B cell (primary cell): ENCODE measurements around the gene ARL3. TPM values are rescaled to one million over a fixed set of nuclear protein-coding genes. Genes with fewer than 3 reads are reported as not detected.

ENCODE experiments used
- ATAC-seq: fragments of 200-7000 bp; cut with Tn5 transposase; one replicate; pipeline ENCODE4 v1.10.0; 2021; ENCODE audit warnings: low read depth, mild to moderate bottlenecking, moderate number of reproducible peaks, moderate library complexity
- CTCF ChIA-PET: fragments of 350-600 bp; sonication (Branson Sonifier 250); formaldehyde crosslinking; loops from one replicate; lab custom pipeline; 2021; ENCODE audit warnings: antibody characterized with exemption, inconsistent platforms; lab: Charles Lee
- POLR2A ChIA-PET: fragments of 350-600 bp; sonication (Branson Sonifier 250); formaldehyde crosslinking; loops from one replicate; lab custom pipeline; 2021; ENCODE audit warnings: antibody characterized with exemption; lab: Charles Lee
- DNase-seq: peaks from one replicate; pipeline ENCODE4 v3.0.0; 2013
- H2AFZ ChIP-seq: 2 replicates; pipeline ENCODE4 v1.6.1; 2012; ENCODE audit warnings: mild to moderate bottlenecking, low read depth, low read length; ENCODE audit not compliant: insufficient read depth, poor library complexity, severe bottlenecking
- H3K27ac ChIP-seq, 2 donors: 1 replicate in 1 of 2; 2 replicates in 1 of 2; pipeline ENCODE4 v1.5.1; 2012 to 2013; ENCODE audit warnings: low read length in 2 of 2, mild to moderate bottlenecking in 2 of 2, moderate library complexity in 1 of 2
- H3K27me3 ChIP-seq, 4 experiments: fragments of 200-600 bp in 1 of 4; sonication (generic) in 1 of 4; replicated peaks in 1 of 4; 1 replicate in 2 of 4; 2 replicates in 2 of 4; pipeline versions ENCODE4 v1.6.1 to v1.7.0; 2013 to 2016; ENCODE audit warnings: low read length in 3 of 4, mild to moderate bottlenecking in 2 of 4, mixed read lengths in 1 of 4, moderate library complexity in 1 of 4; ENCODE audit not compliant: insufficient read depth in 4 of 4, control insufficient read depth in 3 of 4; ENCODE audit errors: control extremely low read depth in 1 of 4
- H3K36me3 ChIP-seq, 2 experiments: replicated peaks in 1 of 2; 1 replicate in 1 of 2; 2 replicates in 1 of 2; pipeline versions ENCODE4 v1.6.1 to v1.7.1; 2013; ENCODE audit warnings: low read length in 1 of 2; ENCODE audit not compliant: insufficient read depth in 2 of 2, control insufficient read depth in 1 of 2; ENCODE audit errors: control extremely low read depth in 1 of 2, extremely low read depth in 1 of 2
- H3K4me1 ChIP-seq, 2 donors: fragments of 200-600 bp in 1 of 2; sonication (generic) in 1 of 2; 1 replicate in 1 of 2; 2 replicates in 1 of 2; pipeline versions ENCODE4 v1.5.1 to v1.6.1; 2013 to 2017; ENCODE audit warnings: low read length in 2 of 2; ENCODE audit not compliant: control insufficient read depth in 2 of 2, insufficient read depth in 2 of 2
- H3K4me2 ChIP-seq: replicated peaks from 2 replicates; pipeline ENCODE3; 2012; ENCODE audit warnings: mild to moderate bottlenecking, low read depth, low read length; ENCODE audit not compliant: poor library complexity, severe bottlenecking
- H3K4me3 ChIP-seq, 5 experiments: fragments of 200-600 bp in 1 of 5; sonication (generic) in 1 of 5; 1 replicate in 3 of 5; 2 replicates in 2 of 5; pipeline versions ENCODE4 v1.5.1 to v1.7.0; 2011 to 2016; ENCODE audit warnings: low read length in 4 of 5, mild to moderate bottlenecking in 4 of 5, low read depth in 2 of 5, control low read depth in 1 of 5, moderate library complexity in 1 of 5; ENCODE audit not compliant: insufficient read depth in 1 of 5; ENCODE audit errors: control extremely low read depth in 1 of 5, extremely low read depth in 1 of 5
- H3K79me2 ChIP-seq: fragments of 200-600 bp; sonication (generic); one replicate; pipeline ENCODE4 v1.6.0; 2016; ENCODE audit warnings: low read length; ENCODE audit not compliant: control insufficient read depth, insufficient read depth
- H3K9ac ChIP-seq: fragments of 200-600 bp; sonication (generic); 2 replicates; pipeline ENCODE4 v1.6.1; 2017; ENCODE audit warnings: mild to moderate bottlenecking, low read length, moderate library complexity
- H3K9me3 ChIP-seq, 3 donors: one replicate each; pipeline versions ENCODE4 v1.6.1 to v1.7.1; 2013; ENCODE audit warnings: low read length in 2 of 3; ENCODE audit not compliant: control insufficient read depth in 2 of 3, insufficient read depth in 1 of 3; ENCODE audit errors: control extremely low read depth in 1 of 3
- H4K20me1 ChIP-seq: 2 replicates; pipeline ENCODE4 v1.6.0; 2012; ENCODE audit warnings: mild to moderate bottlenecking, low read length; ENCODE audit not compliant: insufficient read depth, control insufficient read depth, poor library complexity, severe bottlenecking
- H3K27ac Mint-ChIP-seq: one replicate; pipeline ENCODE4 v1.8.0; 2021; ENCODE audit warnings: mixed read lengths
- H3K27me3 Mint-ChIP-seq: one replicate; pipeline ENCODE4 v1.8.0; 2021; ENCODE audit warnings: mixed read lengths
- H3K4me1 Mint-ChIP-seq: one replicate; pipeline ENCODE4 v1.8.0; 2021; ENCODE audit warnings: mixed read lengths
- H3K4me3 Mint-ChIP-seq: one replicate; pipeline ENCODE4 v1.8.0; 2021; ENCODE audit warnings: mixed read lengths
- H3K9me3 Mint-ChIP-seq: one replicate; pipeline ENCODE4 v1.8.0; 2022; ENCODE audit warnings: mixed read lengths; ENCODE audit not compliant: insufficient read depth
- CTCF ChIP-seq: fragments of 200-600 bp; IDR thresholded peaks from one replicate; pipeline ENCODE4 v1.8.0; 2022; ENCODE audit warnings: antibody characterized with exemption, mild to moderate bottlenecking
- EZH2 ChIP-seq: IDR thresholded peaks from 2 replicates; pipeline ENCODE4 v1.6.1; 2012; ENCODE audit warnings: borderline replicate concordance, low read depth, mild to moderate bottlenecking, moderate library complexity, low read length; ENCODE audit not compliant: insufficient read depth, poor library complexity, severe bottlenecking
- WGBS: methylation state at CpG from one replicate; pipeline ENCODE4 v1.1.5; 2013; ENCODE audit warnings: missing lambda C conversion rate; ENCODE audit not compliant: insufficient coverage; 5-methylcytosine and 5-hydroxymethylcytosine counted together
- intact Hi-C: fragments of 100-400 bp; cut with micrococcal nuclease; formaldehyde crosslinking; loops from one replicate; pipeline ENCODE4 v1.10.0; 2022
- polyA plus RNA-seq: library from polyadenylated mRNA; depleted of rRNA; stranded (reverse); fragments of >200 nt; gene quantifications from 2 replicates; pipeline ENCODE4 v1.2.3, GENCODE V29; 2012
- total RNA-seq, 2 donors: library from RNA; stranded (reverse); fragments of 120-200 nt in 1 of 2; gene quantifications; 1 replicate in 1 of 2; 2 replicates in 1 of 2; pipeline versions ENCODE4 v1.2.3 to v1.2.4, GENCODE V29; 2013 to 2022

The ARL3 gene
- total and polyA plus RNA-seq, 2 donors (not counting 1 experiment from before 2014, with no cell fraction given): 0.91 to 5.5 TPM

DNA sequence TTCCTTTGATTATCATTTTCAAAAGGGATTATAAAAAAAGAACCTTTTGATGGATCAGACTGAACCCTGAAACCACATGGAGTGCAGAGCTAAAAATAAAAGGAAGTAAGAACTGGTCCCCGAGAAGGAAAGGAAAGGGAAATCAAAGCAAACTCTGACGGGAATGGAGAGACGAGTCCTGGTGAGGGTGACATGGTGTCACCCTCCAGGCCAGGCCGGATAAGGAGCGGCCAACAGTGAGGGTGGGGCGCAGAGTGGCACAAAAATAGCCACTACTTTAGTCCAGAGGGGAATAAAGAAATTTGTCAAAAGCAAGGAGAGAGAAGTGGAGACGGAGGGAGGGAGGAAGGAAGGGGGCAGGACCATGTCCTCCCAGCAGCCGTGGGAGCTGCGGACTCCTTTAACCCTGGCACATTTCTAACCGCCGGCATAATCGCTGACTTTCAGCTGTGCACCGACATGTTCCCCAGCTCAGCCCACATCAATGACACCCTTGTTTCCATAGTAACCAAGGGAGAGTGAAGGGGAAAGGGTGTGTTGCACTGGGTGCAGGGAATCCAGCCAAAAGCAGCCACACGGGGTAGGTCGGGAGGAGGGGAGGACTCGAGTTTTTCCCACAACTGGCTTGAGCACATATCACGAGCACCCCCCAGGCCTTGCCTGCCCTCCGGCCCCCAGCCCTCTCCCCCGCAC lies 40.2 kb downstream of the ARL3 start:
- TF ChIP-seq EZH2 (no peak), CTCF (no peak)
- Histone ChIP-seq H3K4me2 (peak overlapping the region; percentile 60), H4K20me1 (no peaks in the 10 kb centered on the region), H3K4me3 (peak overlapping the region in 4 of 5 experiments; percentile 4 to 34 (median 12)), H3K27ac (no peak overlapping the region), H3K36me3 (no peaks in the 10 kb centered on the region), H3K4me1 (peaks cover 31 to 34% of the 10 kb centered on the region in 2 donors), H2AFZ (peak overlapping the region; percentile 65), H3K79me2 (no peaks in the 10 kb centered on the region), H3K27me3 (no peaks in the 10 kb centered on the region), H3K9ac (peak overlapping the region; percentile 35), H3K9me3 (no peaks in the 10 kb centered on the region)
- ATAC-seq (peak; percentile 60), DNase-seq (peak; percentile 49)
- Mint-ChIP-seq H3K4me1 (peaks cover 41% of the 10 kb centered on the region), H3K27me3 (no peaks in the 10 kb centered on the region), H3K9me3 (no peaks in the 10 kb centered on the region), H3K4me3 (peak overlapping the region; percentile 81), H3K27ac (peak overlapping the region; percentile 51)
- WGBS: 18% methylated on average over 7 of the region's 19 CpGs
- POLR2A ChIA-PET: interaction anchor here (1.1 to 6.0 kb wide), 3 partner anchors 13 to 31 kb away, joined by 3 to 49 read pairs (median 10); partner anchors contain the start of gene TRIM8
- CTCF ChIA-PET: interaction anchor here (1.0 to 7.3 kb wide), 4 partner anchors 16 to 39 kb away, joined by 4 to 50 read pairs (median 8); partner anchors contain the start of gene TRIM8
- intact Hi-C loops: no loop called here

DNA sequence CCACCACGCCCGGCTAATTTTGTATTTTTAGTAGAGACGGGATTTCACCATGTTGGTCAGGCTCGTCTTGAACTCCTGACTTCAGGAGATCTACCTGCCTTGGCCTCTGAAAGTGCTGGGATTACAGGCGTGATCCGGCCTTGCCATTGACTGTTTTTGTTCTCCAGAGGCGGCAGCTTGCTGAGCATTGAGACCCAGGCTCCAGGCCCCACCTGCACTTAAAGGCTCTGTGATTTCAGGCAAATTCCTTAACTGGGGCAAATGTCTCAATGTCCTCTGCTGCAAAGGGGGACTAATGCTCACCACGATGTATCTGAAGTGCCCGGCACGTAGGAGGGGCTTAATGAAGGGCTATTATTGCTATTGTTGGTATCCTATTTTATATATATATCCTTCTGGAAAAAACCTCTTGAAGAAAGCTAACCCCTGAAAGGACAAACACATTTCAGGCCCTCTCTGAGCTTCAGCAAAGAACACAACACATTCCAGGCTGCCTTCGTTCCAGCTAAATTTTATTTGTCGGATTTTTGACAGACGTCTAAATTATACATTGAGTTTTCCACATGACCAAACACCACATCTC lies 40.9 kb downstream of the ARL3 start:
- peaks cover 38% of the 10 kb centered on the region for H3K4me1 Mint-ChIP-seq
- peak overlapping the region; percentile 81 for H3K4me3 Mint-ChIP-seq
- H3K27me3 Mint-ChIP-seq: no peaks in the 10 kb centered on the region
- 97% methylated on average over 7 of the region's 13 CpGs for WGBS
- CTCF ChIA-PET: interaction anchor here (1.0 to 7.3 kb wide), 3 partner anchors 15 to 40 kb away, joined by 4 to 50 read pairs (median 5); partner anchors contain the start of gene TRIM8
- no peak for DNase-seq
- no peaks in the 10 kb centered on the region for H3K9me3 Mint-ChIP-seq
- Histone ChIP-seq H4K20me1 (no peaks in the 10 kb centered on the region), H3K4me2 (peak overlapping the region; percentile 60), H3K79me2 (no peaks in the 10 kb centered on the region), H2AFZ (no peak overlapping the region), H3K27ac (no peak overlapping the region), H3K9ac (peak overlapping the region; percentile 35), H3K4me3 (peak overlapping the region in 1 of 5 experiments; percentile 4), H3K27me3 (no peaks in the 10 kb centered on the region), H3K9me3 (no peaks in the 10 kb centered on the region), H3K4me1 (peaks cover 31 to 34% of the 10 kb centered on the region in 2 donors), H3K36me3 (no peaks in the 10 kb centered on the region)
- intact Hi-C loops: no loop called here
- H3K27ac Mint-ChIP-seq: peak overlapping the region; percentile 51
- POLR2A ChIA-PET: no interaction called here
- no peak for ATAC-seq
- TF ChIP-seq CTCF (no peak), EZH2 (no peak)
